HS-5 (cell line): ENCODE results near the gene SNX6.
"Not testable (repeated sequence)": the region's sequence is repeated elsewhere in the genome, so short reads cannot be mapped to it uniquely, and the experiment has no call there.

Source experiments
- DNase-seq: peaks from one replicate; pipeline ENCODE4 v3.0.0-alpha.2; 2012; ENCODE audit warnings: low read depth

SNX6 gene

GRCh38 chr14:34562776-34563150 lies 67.2 kb downstream of the SNX6 start:
- no peak for DNase-seq

GRCh38 chr14:34562037-34562775 lies 67.7 kb downstream of the SNX6 start:
- DNase-seq, result not testable (repeated sequence)

- DNase-seq, result not testable (repeated sequence)
Observed at GRCh38 chr14:34556498-34556829, 73.5 kb downstream of the SNX6 start.

- DNase-seq, result not testable (repeated sequence)
Observed at GRCh38 chr14:34555583-34556497, 74.1 kb downstream of the SNX6 start.

- DNase-seq, result no peak
Observed at GRCh38 chr14:34554540-34555250, 75.3 kb downstream of the SNX6 start.

GRCh38 chr14:34549276-34549966 lies 80.5 kb downstream of the SNX6 start:
- DNase-seq, result not testable (repeated sequence)

GRCh38 chr14:34548472-34548981 lies 81.4 kb downstream of the SNX6 start:
- DNase-seq, result no peak

- not testable (repeated sequence) for DNase-seq
Observed at GRCh38 chr14:34547136-34547520, 82.8 kb downstream of the SNX6 start.

- DNase-seq, result not testable (repeated sequence)
Observed at GRCh38 chr14:34546272-34547135, 83.4 kb downstream of the SNX6 start.

- DNase-seq, result not testable (repeated sequence)
Observed at GRCh38 chr14:34540181-34541059, 89.5 kb downstream of the SNX6 start.

- peak; percentile 76 for DNase-seq
Observed at GRCh38 chr14:34539407-34540180, 90.4 kb downstream of the SNX6 start, which contains the start of gene EAPP. TSS of gene EAPP (minus strand) at chr14:34539701. CDS start at chr14:34539628, 73 bp downstream.

GRCh38 chr14:34538871-34539406 lies 91.0 kb downstream of the SNX6 start:
- DNase-seq, result no peak

- DNase-seq, result not testable (repeated sequence)
Observed at GRCh38 chr14:34538096-34538495, 91.9 kb downstream of the SNX6 start.

GRCh38 chr14:34537677-34538009 lies 92.3 kb downstream of the SNX6 start:
- no peak for DNase-seq

GRCh38 chr14:34536951-34537676 lies 92.8 kb downstream of the SNX6 start:
- no peak for DNase-seq

- no peak for DNase-seq
Observed at GRCh38 chr14:34527591-34527990, 102.4 kb downstream of the SNX6 start.

- not testable (repeated sequence) for DNase-seq
Observed at GRCh38 chr14:34524216-34524615, 105.7 kb downstream of the SNX6 start.

- no peak for DNase-seq
Observed at GRCh38 chr14:34522496-34522895, 107.5 kb downstream of the SNX6 start.
